ENCODE measurements around the gene ZBTB45. TPM values are rescaled to one million over a fixed set of nuclear protein-coding genes. Genes with fewer than 3 reads are reported as not detected.

The ZBTB45 gene
- total and polyA plus RNA-seq, 3 experiments from 2014 or later: 4.8 to 16.1 (median 15.0) TPM

DNA sequence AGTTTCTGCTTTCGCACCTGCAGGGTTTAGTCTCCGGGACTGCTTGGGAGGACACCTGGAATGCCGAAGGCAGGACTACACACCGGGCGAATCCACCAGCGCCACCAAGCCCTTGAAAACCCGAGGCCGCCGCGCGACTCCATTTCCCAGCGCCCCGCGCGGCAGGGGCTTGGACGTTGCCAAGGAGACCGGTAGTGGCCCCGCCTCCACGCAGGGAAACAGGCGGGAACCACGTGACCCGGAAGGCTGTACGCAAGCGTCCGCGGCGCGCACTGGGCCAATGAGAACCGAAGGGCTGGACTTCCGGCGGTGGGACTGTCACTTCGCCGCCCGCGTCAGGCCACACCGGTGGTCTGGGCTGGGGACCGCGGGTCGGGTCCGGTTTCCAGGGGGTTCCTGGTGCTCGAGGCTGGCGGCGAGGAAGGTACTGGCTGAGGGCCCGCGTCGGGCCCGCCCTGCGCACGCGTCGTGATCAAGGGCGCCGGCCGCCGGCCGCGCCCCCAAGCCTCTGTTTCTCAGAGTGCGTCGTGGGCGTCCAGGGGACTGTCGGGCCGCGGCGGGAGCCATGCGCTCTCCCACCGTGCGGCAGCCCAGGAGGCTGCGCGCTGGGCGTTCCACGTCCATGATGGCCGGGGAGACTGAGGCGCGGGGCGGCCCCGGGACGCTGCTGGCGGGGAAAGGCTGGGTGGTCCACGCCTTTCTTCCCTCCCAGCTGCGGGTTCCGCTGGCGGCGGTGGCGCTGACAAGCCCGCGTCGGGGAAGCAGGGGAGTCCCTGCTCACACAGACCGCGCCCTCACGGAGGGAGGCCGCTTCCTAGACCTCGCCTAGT, 52.6 kb downstream of the ZBTB45 start, which contains the start of gene ZNF324:
Gene ZNF324, plus strand, starts transcription at position 321 of the 830 bp plus-strand sequence. CDS start 2,106 bp downstream, outside the sequence.
- CTCF ChIA-PET: interaction anchor here (1.2 kb wide), 1 partner anchor 53 kb away, joined by 3 read pairs; the partner anchor contains the start of gene ZBTB45
- peak within 1 kb of the TSS; percentile 96 for H3K27ac ChIP-seq (ENCODE audit: low read depth, low read length)
- peaks cover 13% of the 10 kb centered on the region for H3K4me1 ChIP-seq (ENCODE audit: insufficient read depth, low read length)
- H3K4me1 Mint-ChIP-seq: peaks cover 22 to 28% (median 25%) of the 10 kb centered on the region in 3 donors
- H3K27me3 ChIP-seq (ENCODE audit: insufficient read depth, low read length, poor library complexity, severe bottlenecking): no peaks in the 10 kb centered on the region
- H3K9me3 Mint-ChIP-seq: no peaks in the 10 kb centered on the region
- POLR2A ChIA-PET: no interaction called here
- H3K36me3 Mint-ChIP-seq: peaks cover 0 to 31% (median 0%) of the 10 kb centered on the region in 3 donors
- H3K9me3 ChIP-seq (ENCODE audit: low read length): no peaks in the 10 kb centered on the region
- peak within 1 kb of the TSS; percentile 84 to 94 (median 86) for H3K4me3 Mint-ChIP-seq
- peak; percentile 94 to 98 (median 97) for DNase-seq
- H3K27ac Mint-ChIP-seq: peak within 1 kb of the TSS; percentile 73 to 96 (median 90)
- peaks cover 6% of the 10 kb centered on the region for H3K36me3 ChIP-seq (ENCODE audit: insufficient read depth, low read length)
- H3K27me3 Mint-ChIP-seq: peaks cover 0 to 2% of the 10 kb centered on the region in 2 donors
- peak within 1 kb of the TSS; percentile 81 for H3K4me3 ChIP-seq (ENCODE audit: low read length)

DNA sequence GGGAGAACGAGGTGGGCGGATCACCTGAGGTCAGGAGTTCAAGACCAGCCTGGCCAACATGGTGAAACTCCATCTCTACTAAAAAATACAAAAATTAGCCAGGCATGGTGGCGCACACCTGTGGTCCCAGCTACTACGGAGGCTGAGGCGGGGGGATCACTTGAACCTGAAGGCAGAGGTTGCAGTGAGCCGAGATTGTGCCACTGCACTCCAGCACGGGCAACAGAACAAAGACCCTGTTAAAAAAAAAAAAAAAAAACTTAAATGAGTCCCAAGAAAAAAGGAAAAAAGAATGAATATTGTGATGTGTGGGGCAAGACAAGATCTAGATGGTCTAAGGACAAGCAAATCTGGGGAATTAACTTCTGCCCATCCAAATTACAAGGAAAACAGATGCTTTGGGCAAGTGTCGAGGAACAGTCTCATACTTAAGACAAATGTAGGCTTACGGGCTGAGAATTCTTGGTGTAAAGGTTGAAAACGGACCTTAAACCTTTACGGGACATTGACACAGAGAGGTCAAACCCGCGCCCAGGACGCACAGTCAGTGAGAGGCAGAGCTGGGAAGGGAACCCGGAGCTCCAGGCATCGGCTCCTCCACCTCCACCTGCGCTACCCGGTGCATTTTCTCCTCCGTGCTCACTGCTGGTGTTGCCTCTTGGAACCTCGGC, 53.4 kb downstream of the ZBTB45 start:
- H3K27ac Mint-ChIP-seq: peak overlapping the region in 7 of 8 donors; percentile 77 to 96 (median 90)
- DNase-seq: no peak
- CTCF ChIA-PET: interaction anchor here (1.1 to 1.2 kb wide), 2 partner anchors 48 to 54 kb away, joined by 3 read pairs; partner anchors contain the start of gene ZBTB45

More for the DNA sequence above, 53.4 kb downstream of the ZBTB45 start:
- POLR2A ChIA-PET: no interaction called here
- Mint-ChIP-seq H3K36me3 (peaks cover 0 to 26% (median 0%) of the 10 kb centered on the region in 3 donors), H3K27me3 (peaks cover 0 to 2% of the 10 kb centered on the region in 2 donors), H3K9me3 (no peaks in the 10 kb centered on the region), H3K4me3 (peak overlapping the region; percentile 84 to 94 (median 86)), H3K4me1 (peaks cover 22 to 28% (median 25%) of the 10 kb centered on the region in 3 donors)
- Histone ChIP-seq H3K4me1 (ENCODE audit: insufficient read depth, low read length) (peaks cover 13% of the 10 kb centered on the region), H3K36me3 (ENCODE audit: insufficient read depth, low read length) (peaks cover 5% of the 10 kb centered on the region), H3K27me3 (ENCODE audit: insufficient read depth, low read length, poor library complexity, severe bottlenecking) (no peaks in the 10 kb centered on the region), H3K9me3 (ENCODE audit: low read length) (no peaks in the 10 kb centered on the region), H3K27ac (ENCODE audit: low read depth, low read length) (peak overlapping the region; percentile 6), H3K4me3 (ENCODE audit: low read length) (peak overlapping the region; percentile 81)

Other genes starting within 250 kb of the ZBTB45 start
- gene ZNF8, start 240.9 kb downstream of the ZBTB45 start, total RNA-seq: 1 to 10 TPM; 4.4 to 4.5 TPM
- gene ZNF8, start 240.9 kb downstream of the ZBTB45 start, polyA plus RNA-seq: 1.0 TPM
- 100 to 1,000 TPM; 100 to 102 TPM for gene ERVK3-1, start 214.4 kb downstream of the ZBTB45 start, total RNA-seq
- 84.6 TPM for gene ERVK3-1, start 214.4 kb downstream of the ZBTB45 start, polyA plus RNA-seq
- gene ZSCAN22, start 192.8 kb downstream of the ZBTB45 start, total RNA-seq: 1 to 10 TPM; 5.3 to 5.7 TPM
- gene ZSCAN22, start 192.8 kb downstream of the ZBTB45 start, polyA plus RNA-seq: 2.7 TPM
- gene A1BG, start 166.3 kb downstream of the ZBTB45 start, total RNA-seq: 10 to 100 TPM; 16.8 to 18.1 TPM
- 70.8 TPM for gene A1BG, start 166.3 kb downstream of the ZBTB45 start, polyA plus RNA-seq
- 1 to 10 TPM; 1.7 TPM for gene ZNF497, start 157.1 kb downstream of the ZBTB45 start, total RNA-seq
- 1.0 TPM for gene ZNF497, start 157.1 kb downstream of the ZBTB45 start, polyA plus RNA-seq
- 1 to 10 TPM; 1.8 to 2.3 TPM for gene ZNF837, start 138.8 kb downstream of the ZBTB45 start, total RNA-seq
- gene ZNF837, start 138.8 kb downstream of the ZBTB45 start, polyA plus RNA-seq: 4.6 TPM
- gene RPS5, start 132.5 kb downstream of the ZBTB45 start, total RNA-seq: 1,000 to 10,000 TPM; 1,588 to 1,639 TPM
- 1,069 TPM for gene RPS5, start 132.5 kb downstream of the ZBTB45 start, polyA plus RNA-seq
- under 1 TPM; 0.28 to 0.78 TPM for gene RNF225, start 124.2 kb downstream of the ZBTB45 start, total RNA-seq
- gene RNF225, start 124.2 kb downstream of the ZBTB45 start, polyA plus RNA-seq: not detected
- gene ZNF584, start 111.2 kb downstream of the ZBTB45 start, total RNA-seq: 10 to 100 TPM; 20.9 to 22.6 TPM
- 7.5 TPM for gene ZNF584, start 111.2 kb downstream of the ZBTB45 start, polyA plus RNA-seq
- 1 to 10 TPM; 4.9 to 5.2 TPM for gene ZNF132, start 79.7 kb downstream of the ZBTB45 start, total RNA-seq
- 0.97 TPM for gene ZNF132, start 79.7 kb downstream of the ZBTB45 start, polyA plus RNA-seq
- 10 to 100 TPM; 11.3 TPM for gene ZNF324B, start 68.2 kb downstream of the ZBTB45 start, total RNA-seq
- 2.9 TPM for gene ZNF324B, start 68.2 kb downstream of the ZBTB45 start, polyA plus RNA-seq
- 10 to 100 TPM; 19.8 to 21.0 TPM for gene ZNF324, start 52.7 kb downstream of the ZBTB45 start, total RNA-seq
- 13.9 TPM for gene ZNF324, start 52.7 kb downstream of the ZBTB45 start, polyA plus RNA-seq
- 1 to 10 TPM; 5.9 to 7.2 TPM for gene ZNF446, start 43.5 kb downstream of the ZBTB45 start, total RNA-seq
- gene ZNF446, start 43.5 kb downstream of the ZBTB45 start, polyA plus RNA-seq: 3.8 TPM
- 10 to 100 TPM; 16.1 to 19.1 TPM for gene SLC27A5, start 7.8 kb downstream of the ZBTB45 start, total RNA-seq
- gene SLC27A5, start 7.8 kb downstream of the ZBTB45 start, polyA plus RNA-seq: 25.9 TPM
- 100 to 1,000 TPM; 705 to 715 TPM for gene TRIM28, start 24.3 kb upstream of the ZBTB45 start, total RNA-seq
- 57.5 TPM for gene TRIM28, start 24.3 kb upstream of the ZBTB45 start, polyA plus RNA-seq
- gene CHMP2A, start 35.3 kb upstream of the ZBTB45 start, total RNA-seq: 10 to 100 TPM; 88.8 to 89.7 TPM
- gene CHMP2A, start 35.3 kb upstream of the ZBTB45 start, polyA plus RNA-seq: 198 TPM
- gene UBE2M, start 38.8 kb upstream of the ZBTB45 start, total RNA-seq: 100 to 1,000 TPM; 182 to 191 TPM
- gene UBE2M, start 38.8 kb upstream of the ZBTB45 start, polyA plus RNA-seq: 22.5 TPM
- 10 to 100 TPM; 14.0 to 14.8 TPM for gene MZF1, start 53.5 kb upstream of the ZBTB45 start, total RNA-seq
- gene MZF1, start 53.5 kb upstream of the ZBTB45 start, polyA plus RNA-seq: 10.3 TPM

Data from CD8-positive, alpha-beta memory T cell (primary cell).